K562 (cell line): ENCODE results near the gene FOXA3. TPM values are rescaled to one million over a fixed set of nuclear protein-coding genes. Genes with fewer than 3 reads are reported as not detected.

Experiments
- CBX2 ChIP-seq: fragments of 200-600 bp; sonication (generic); IDR thresholded peaks from one replicate; pipeline ENCODE4 v1.6.1; 2012; ENCODE audit warnings: mild to moderate bottlenecking, low read length, inconsistent platforms; ENCODE audit not compliant: insufficient read depth, poor library complexity, severe bottlenecking
- CBX3 ChIP-seq, 2 experiments: IDR thresholded peaks; 1 replicate in 1 of 2; 2 replicates in 1 of 2; pipeline ENCODE4 v1.6.1; 2012; ENCODE audit warnings: inconsistent platforms in 2 of 2, low read length in 2 of 2, borderline replicate concordance in 1 of 2, control low read depth in 1 of 2
- CHD1 ChIP-seq: fragments of 200-600 bp; sonication (generic); IDR thresholded peaks from one replicate; pipeline ENCODE4 v1.6.1; 2012; ENCODE audit warnings: mild to moderate bottlenecking, moderate library complexity, low read length, inconsistent platforms
- MED1 ChIP-seq: sonication (generic); formaldehyde crosslinking; IDR thresholded peaks from 2 replicates; pipeline ENCODE4 v1.8.1; 2023; ENCODE audit warnings: missing genetic modification reagents, borderline replicate concordance
- MTF1 ChIP-seq: fragments of 250-450 bp; sonication (Bioruptor Pico); IDR thresholded peaks from 2 replicates; pipeline ENCODE4 v1.9.0; 2021; ENCODE audit warnings: moderate library complexity, mild to moderate bottlenecking, inconsistent platforms, borderline replicate concordance
- RBM39 ChIP-seq: fragments of 200-400 bp; formaldehyde crosslinking; optimal IDR thresholded peaks from 2 replicates; pipeline ENCODE3; 2018; ENCODE audit warnings: low read depth, low read length
- SIN3A ChIP-seq, 2 experiments: fragments of 150-350 bp in 1 of 2; IDR thresholded peaks; 2 replicates each; pipeline ENCODE4 v1.6.1; 2011 to 2016; ENCODE audit warnings: borderline replicate concordance in 2 of 2, low read depth in 2 of 2, low read length in 2 of 2, mild to moderate bottlenecking in 2 of 2, moderate library complexity in 2 of 2; ENCODE audit not compliant: control insufficient read depth in 1 of 2
- SIX5 ChIP-seq, 2 experiments: IDR thresholded peaks; 2 replicates each; pipeline ENCODE4 v1.6.1; 2011; ENCODE audit warnings: low read length in 2 of 2, borderline replicate concordance in 1 of 2, low read depth in 1 of 2, mild to moderate bottlenecking in 1 of 2, moderate library complexity in 1 of 2; ENCODE audit not compliant: insufficient read depth in 1 of 2
- SRSF1 ChIP-seq: fragments of 200-400 bp; formaldehyde crosslinking; IDR thresholded peaks from 2 replicates; pipeline ENCODE4 v1.6.1; 2017; ENCODE audit warnings: mild to moderate bottlenecking, low read depth, low read length, moderate library complexity
- SRSF7 ChIP-seq: fragments of 200-400 bp; formaldehyde crosslinking; optimal IDR thresholded peaks from 2 replicates; pipeline ENCODE3; 2017; ENCODE audit warnings: mild to moderate bottlenecking, low read depth, low read length
- TAF9B ChIP-seq: fragments of 450-650 bp; IDR thresholded peaks from 2 replicates; pipeline ENCODE4 v1.6.1; 2018; ENCODE audit warnings: mild to moderate bottlenecking; ENCODE audit not compliant: partially characterized antibody
- TRIM24 ChIP-seq, 2 experiments: fragments of 450-650 bp; IDR thresholded peaks; 2 replicates each; pipeline ENCODE4 v1.6.1; 2016
- ZNF165 ChIP-seq: fragments of 250-450 bp; sonication (Bioruptor Pico); IDR thresholded peaks from 2 replicates; pipeline ENCODE4 v1.4.0; 2020; ENCODE audit warnings: borderline replicate concordance
- ZNF445 ChIP-seq: fragments of 250-450 bp; sonication (Bioruptor Pico); IDR thresholded peaks from 2 replicates; pipeline ENCODE4 v1.4.0; 2020; ENCODE audit warnings: low read depth, mild to moderate bottlenecking, moderate library complexity
- ZNF584 ChIP-seq: fragments of 200-800 bp; sonication (Bioruptor generic); IDR thresholded peaks from 2 replicates; pipeline ENCODE4 v1.6.1; 2016; ENCODE audit warnings: low read depth, mild to moderate bottlenecking, missing genetic modification characterization, missing compliant biosample characterization
- polyA plus RNA-seq, 8 experiments: library from polyadenylated mRNA; depleted of rRNA in 4 of 8; stranded (reverse) in 5 of 8; unstranded in 3 of 8; fragments of >200 nt; fragmentation: Nextera tagmentation in 2 of 8; fragmentation: Illumina TruSeq in 1 of 8; extraction: Ambion mirVana in 2 of 8; extraction: Trizol in 1 of 8; gene quantifications; 2 replicates each; pipeline versions ENCODE4 v1.2.1 to v1.2.3, GENCODE V29; 2011 to 2014; ENCODE audit warnings: inconsistent platforms in 1 of 8, missing spikeins in 1 of 8
- total RNA-seq, 7 experiments: library from RNA; depleted of rRNA in 6 of 7; stranded (reverse); fragments of >200 nt in 6 of 7; fragmentation: Illumina TruSeq in 2 of 7; extraction: Trizol in 2 of 7; gene quantifications; 2 replicates each; pipeline versions ENCODE4 v1.2.1 to v1.2.3, GENCODE V29; 2011 to 2021; ENCODE audit warnings: low replicate concordance in 1 of 7
- TF ChIP-seq, protein P1 (sequence below): fragments of 250-450 bp; sonication (Bioruptor Pico); IDR thresholded peaks from 2 replicates; pipeline ENCODE4 v1.4.0; 2020; ENCODE audit warnings: mild to moderate bottlenecking, moderate library complexity, borderline replicate concordance
- TF ChIP-seq, protein P2 (sequence below): fragments of 450-650 bp; conservative IDR thresholded peaks from 2 replicates; pipeline ENCODE4 v1.6.1; 2016; ENCODE audit warnings: missing genetic modification characterization, low read depth, mild to moderate bottlenecking, missing compliant biosample characterization, moderate library complexity
- TF ChIP-seq, protein P3 (sequence below): fragments of 150-350 bp; IDR thresholded peaks from 2 replicates; pipeline ENCODE4 v1.6.1; 2014; ENCODE audit warnings: low read depth, mild to moderate bottlenecking, low read length, borderline replicate concordance

FOXA3 gene
- total and polyA plus RNA-seq, 9 of the 15 experiments (the other 6 are each of a cell fraction or from before 2014, with no cell fraction given), result 1.3 to 15.5 (median 4.7) TPM

DNA sequence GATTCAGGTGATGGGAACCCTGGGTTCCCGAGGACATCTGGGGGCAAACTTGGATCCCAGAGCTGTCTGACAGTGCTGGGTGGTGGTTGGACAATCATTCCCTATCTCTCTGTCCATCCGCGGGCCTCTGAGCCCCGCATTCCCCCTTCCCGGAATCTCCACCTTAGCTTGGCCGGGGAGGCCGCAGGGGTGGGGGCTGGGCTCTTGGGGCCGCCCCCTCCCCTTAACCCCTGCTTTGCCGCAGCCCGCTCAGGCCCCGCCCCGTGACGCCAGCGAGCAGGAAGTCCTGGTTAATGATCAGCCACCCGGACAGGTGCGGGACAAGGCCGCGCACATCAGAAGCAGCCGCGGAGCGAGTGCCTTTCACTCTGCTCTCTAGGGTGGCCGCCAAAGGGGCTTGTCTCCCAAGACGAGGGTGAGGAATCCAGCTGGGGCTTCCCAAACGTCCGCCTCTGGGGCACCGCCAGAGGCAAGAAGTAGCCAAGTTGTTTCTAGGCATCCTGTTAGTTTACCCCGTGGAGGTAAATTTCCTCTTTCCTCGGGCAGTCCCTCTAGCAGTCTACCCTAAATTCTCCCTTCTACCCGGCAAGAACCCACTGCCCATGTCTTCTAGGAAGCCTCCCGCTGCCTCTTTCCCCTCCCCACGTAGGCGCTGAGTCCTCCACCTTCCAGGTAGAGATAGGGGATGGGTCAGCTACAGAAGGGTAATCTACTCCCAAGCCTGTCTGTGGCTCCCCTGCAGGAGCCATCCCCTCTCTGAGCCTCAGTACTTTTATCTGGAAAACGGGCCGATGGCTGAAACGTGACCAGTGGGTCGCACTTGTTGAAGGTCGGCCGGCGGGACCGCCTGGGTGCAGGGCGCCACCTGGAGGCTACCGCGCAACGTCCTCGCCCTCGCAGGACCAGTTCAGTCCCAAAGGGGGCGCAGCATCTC lies 18.8 kb downstream of the FOXA3 start (continued):
- TF ChIP-seq RBM39, result no peak
- no peak for TF ChIP-seq MED1 (CRISPR knock-in tag)
- TF ChIP-seq SIN3A (IDR thresholded peaks at IDR 0.05; ENCODE audit: borderline replicate concordance in 2 of 2, control insufficient read depth in 1 of 2, low read depth in 2 of 2, low read length in 2 of 2), result no peak; a peak in 1 of 4 replicates
- TF ChIP-seq SRSF7, result no peak
- no peak for TF ChIP-seq TAF9B
- peak; percentile 59 for TF ChIP-seq CHD1
- no peak for TF ChIP-seq MTF1 (CRISPR knock-in tag)
- no peak for TF ChIP-seq CBX2
- no peak for TF ChIP-seq ZNF445 (CRISPR knock-in tag)
- no peak for TF ChIP-seq ZNF584 (CRISPR knock-in tag)
- TF ChIP-seq TRIM24 (IDR thresholded peaks at IDR 0.05), result no peak
- TF ChIP-seq SRSF1, result no peak
- peak in 1 of 2 experiments; percentile 92; a peak in 2 of 3 replicates for TF ChIP-seq CBX3 (IDR thresholded peaks at IDR 0.05; ENCODE audit: borderline replicate concordance in 1 of 2, low read length in 2 of 2)
- TF ChIP-seq, protein P1, sequence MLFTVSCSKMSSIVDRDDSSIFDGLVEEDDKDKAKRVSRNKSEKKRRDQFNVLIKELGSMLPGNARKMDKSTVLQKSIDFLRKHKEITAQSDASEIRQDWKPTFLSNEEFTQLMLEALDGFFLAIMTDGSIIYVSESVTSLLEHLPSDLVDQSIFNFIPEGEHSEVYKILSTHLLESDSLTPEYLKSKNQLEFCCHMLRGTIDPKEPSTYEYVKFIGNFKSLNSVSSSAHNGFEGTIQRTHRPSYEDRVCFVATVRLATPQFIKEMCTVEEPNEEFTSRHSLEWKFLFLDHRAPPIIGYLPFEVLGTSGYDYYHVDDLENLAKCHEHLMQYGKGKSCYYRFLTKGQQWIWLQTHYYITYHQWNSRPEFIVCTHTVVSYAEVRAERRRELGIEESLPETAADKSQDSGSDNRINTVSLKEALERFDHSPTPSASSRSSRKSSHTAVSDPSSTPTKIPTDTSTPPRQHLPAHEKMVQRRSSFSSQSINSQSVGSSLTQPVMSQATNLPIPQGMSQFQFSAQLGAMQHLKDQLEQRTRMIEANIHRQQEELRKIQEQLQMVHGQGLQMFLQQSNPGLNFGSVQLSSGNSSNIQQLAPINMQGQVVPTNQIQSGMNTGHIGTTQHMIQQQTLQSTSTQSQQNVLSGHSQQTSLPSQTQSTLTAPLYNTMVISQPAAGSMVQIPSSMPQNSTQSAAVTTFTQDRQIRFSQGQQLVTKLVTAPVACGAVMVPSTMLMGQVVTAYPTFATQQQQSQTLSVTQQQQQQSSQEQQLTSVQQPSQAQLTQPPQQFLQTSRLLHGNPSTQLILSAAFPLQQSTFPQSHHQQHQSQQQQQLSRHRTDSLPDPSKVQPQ (CRISPR knock-in tag), result peak; percentile 31; the same call in 1 of the 2 replicates
- TF ChIP-seq, protein P2, sequence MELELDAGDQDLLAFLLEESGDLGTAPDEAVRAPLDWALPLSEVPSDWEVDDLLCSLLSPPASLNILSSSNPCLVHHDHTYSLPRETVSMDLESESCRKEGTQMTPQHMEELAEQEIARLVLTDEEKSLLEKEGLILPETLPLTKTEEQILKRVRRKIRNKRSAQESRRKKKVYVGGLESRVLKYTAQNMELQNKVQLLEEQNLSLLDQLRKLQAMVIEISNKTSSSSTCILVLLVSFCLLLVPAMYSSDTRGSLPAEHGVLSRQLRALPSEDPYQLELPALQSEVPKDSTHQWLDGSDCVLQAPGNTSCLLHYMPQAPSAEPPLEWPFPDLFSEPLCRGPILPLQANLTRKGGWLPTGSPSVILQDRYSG, result no peak
- TF ChIP-seq, protein P3, sequence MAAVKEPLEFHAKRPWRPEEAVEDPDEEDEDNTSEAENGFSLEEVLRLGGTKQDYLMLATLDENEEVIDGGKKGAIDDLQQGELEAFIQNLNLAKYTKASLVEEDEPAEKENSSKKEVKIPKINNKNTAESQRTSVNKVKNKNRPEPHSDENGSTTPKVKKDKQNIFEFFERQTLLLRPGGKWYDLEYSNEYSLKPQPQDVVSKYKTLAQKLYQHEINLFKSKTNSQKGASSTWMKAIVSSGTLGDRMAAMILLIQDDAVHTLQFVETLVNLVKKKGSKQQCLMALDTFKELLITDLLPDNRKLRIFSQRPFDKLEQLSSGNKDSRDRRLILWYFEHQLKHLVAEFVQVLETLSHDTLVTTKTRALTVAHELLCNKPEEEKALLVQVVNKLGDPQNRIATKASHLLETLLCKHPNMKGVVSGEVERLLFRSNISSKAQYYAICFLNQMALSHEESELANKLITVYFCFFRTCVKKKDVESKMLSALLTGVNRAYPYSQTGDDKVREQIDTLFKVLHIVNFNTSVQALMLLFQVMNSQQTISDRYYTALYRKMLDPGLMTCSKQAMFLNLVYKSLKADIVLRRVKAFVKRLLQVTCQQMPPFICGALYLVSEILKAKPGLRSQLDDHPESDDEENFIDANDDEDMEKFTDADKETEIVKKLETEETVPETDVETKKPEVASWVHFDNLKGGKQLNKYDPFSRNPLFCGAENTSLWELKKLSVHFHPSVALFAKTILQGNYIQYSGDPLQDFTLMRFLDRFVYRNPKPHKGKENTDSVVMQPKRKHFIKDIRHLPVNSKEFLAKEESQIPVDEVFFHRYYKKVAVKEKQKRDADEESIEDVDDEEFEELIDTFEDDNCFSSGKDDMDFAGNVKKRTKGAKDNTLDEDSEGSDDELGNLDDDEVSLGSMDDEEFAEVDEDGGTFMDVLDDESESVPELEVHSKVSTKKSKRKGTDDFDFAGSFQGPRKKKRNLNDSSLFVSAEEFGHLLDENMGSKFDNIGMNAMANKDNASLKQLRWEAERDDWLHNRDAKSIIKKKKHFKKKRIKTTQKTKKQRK, result no peak
- TF ChIP-seq ZNF165 (CRISPR knock-in tag), result no peak
- no peak for TF ChIP-seq SIX5 (IDR thresholded peaks at IDR 0.05; ENCODE audit: borderline replicate concordance in 1 of 2, insufficient read depth in 1 of 2, low read depth in 1 of 2, low read length in 2 of 2)
